Right lung (tissue), 5 donors: Measurements from ENCODE around the gene KDM4B. TPM values are rescaled to one million over a fixed set of nuclear protein-coding genes. Genes with fewer than 3 reads are reported as not detected.

Source experiments
- DNase-seq, 2 donors: peaks; one replicate each; pipeline ENCODE4 v3.0.0-alpha.2; 2013
- polyA plus RNA-seq, 5 donors: library from polyadenylated mRNA; unstranded; fragments of 120-200 nt; gene quantifications; one replicate each; pipeline versions ENCODE4 v1.2.1 to v1.2.3, GENCODE V29; 2013; ENCODE audit warnings: inconsistent platforms in 1 of 5, low replicate concordance in 1 of 5; ENCODE audit not compliant: insufficient read length in 5 of 5, insufficient read depth in 1 of 5

The KDM4B gene
- polyA plus RNA-seq, 5 donors, result 19.1 to 34.8 (median 24.8) TPM

DNA sequence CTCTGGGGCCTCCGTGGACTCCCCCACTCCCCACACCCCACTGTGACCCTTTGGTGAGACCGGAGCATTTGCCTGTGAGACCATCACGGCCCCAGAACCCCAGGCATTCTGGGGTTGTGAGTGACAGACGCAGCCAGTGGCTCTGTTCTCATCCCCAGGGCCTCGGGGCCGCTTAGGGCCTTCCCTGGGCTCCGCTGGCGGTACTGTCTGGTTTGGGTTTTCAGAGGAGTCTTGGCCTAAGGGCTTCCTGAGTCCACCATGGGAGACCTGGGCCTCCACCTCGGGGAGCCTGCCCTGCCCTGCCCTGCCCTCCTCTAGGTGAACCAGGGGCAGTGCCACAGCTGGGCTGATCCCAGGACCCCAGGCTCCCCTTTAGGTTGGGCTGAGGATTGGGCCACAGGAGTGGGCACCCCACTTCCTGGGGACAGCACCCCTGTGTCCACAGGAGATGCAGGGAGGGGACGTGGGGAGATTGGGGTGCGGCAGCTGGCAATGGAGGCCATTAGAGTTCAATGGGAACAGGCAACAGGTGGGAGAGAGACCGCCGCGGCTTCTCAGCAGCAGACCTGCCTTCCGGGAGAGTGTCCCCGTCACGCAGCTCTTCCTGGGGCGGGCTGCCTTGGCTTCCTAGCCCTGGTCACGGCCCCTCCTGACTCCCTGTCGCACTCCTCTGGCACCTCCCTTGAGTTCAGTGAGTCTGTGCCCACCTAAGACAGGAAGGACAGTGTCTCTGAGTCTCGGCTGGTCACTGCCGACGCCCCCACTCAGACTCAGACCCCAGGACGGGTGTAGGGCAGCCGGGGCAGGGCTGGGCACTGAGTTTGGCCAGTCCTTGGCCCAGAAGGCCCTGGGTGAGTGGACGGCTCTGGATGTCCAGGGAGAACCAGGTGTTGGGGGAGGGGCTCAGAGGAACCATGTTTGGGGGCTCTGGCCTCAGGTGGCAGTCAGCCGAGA is 164.1 kb downstream of the KDM4B start:
- DNase-seq, result no peak

DNA sequence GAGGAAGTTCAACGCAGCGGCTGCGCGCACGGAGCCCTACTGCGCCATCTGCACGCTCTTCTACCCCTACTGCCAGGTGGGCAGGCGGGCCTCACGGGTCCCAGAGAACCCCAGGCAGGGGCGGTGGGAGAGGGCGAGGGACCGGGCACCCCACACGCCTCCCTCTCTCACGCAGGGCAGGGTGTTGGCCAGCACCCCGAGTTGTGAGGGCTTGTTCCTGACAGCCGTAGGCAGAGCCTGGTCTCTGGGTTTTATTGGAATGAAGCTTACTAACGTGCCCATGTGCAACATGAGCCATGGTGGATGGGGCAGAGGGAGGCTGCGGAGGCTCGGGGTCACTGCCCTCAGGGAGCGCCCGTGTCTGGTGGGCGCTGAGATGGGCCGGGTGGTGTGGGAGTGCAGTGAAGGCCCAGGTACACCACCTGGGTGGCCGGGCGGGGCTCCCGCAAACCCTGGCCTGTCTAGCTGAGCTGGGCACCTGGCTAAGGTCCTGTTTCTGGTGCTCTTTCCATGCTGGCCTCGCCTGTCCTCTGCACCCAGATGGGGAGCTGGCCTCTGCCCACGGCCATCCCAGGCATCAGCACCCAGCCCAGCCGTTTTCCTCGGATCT is 165.2 kb downstream of the KDM4B start:
- DNase-seq, result no peak

DNA sequence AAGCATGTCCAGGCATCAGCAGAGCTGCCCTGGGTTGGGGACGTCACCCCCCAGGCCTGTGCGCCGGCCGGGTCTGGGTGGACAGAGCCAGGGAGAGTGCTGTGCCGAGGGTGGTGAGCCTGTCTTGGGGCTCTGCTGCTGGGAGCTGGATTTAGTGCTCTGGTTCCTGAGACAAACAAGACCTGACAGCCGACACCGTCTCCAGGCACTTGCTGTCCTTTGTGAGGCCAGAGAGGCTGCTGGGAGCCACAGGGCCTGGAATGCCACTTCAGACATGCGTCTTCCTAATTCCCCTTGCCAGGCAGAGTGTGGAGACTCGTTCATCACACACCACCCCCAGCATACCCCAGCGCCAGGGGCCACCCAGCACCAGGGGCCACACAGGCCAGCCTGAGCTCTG is 165.8 kb downstream of the KDM4B start:
- no peak for DNase-seq

DNA sequence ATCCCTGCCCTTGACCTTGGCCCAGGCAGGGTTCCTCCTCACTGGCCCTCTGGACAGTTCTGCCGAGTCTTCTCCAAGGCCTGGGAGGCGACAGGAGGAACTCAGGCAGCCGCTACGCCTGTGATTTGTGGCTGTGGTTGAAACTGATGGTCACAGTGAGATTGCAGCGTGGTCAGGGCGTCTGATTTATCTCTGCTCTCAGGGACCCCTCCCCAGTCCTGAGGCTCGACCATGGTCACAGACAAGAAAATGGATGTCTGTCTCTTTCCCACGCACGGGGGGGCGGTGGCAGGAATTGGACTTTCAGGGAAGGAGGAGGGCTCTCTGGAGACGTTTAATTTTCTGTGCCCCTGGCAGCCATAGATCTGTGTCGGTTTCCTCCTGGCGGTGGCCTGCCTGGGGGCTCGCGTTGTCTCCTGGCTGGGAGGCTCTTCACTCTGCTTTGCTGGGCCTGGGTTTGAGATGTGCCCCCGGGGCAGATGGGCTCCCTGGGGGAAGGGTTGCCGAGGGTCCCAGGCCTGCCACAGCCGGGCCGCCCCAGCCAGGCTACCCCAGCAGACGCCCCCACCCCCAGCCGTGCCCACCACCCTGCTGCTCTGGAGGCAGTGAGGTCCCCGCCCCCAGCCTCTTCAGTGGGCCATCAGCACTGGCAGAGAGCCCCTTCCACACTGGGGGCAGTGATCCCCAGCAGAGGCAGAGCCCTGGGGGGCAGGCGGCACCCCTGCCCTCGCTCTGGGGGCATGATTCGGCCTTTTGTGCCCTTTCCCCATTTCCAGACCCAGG is 167.4 kb downstream of the KDM4B start:
- DNase-seq, result no peak

DNA sequence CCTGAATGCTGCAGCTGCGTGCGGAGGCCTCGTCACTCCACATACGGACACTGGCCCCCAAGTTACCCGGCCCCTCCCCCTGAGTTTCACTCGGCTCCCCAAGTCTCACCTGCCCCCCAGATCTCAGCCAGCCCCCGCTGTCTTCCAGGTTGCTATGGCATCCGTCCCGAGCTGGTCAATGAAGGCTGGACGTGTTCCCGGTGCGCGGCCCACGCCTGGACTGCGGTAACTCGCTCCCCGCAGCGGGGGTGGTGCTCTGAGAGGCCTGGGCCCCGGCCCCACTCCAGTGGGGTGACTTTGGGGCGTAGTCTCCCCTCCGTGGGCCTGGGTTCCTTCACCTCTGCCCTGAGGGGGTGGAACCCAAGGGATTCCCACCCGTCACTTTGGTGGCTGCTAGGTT is 168.2 kb downstream of the KDM4B start:
- no peak for DNase-seq

DNA sequence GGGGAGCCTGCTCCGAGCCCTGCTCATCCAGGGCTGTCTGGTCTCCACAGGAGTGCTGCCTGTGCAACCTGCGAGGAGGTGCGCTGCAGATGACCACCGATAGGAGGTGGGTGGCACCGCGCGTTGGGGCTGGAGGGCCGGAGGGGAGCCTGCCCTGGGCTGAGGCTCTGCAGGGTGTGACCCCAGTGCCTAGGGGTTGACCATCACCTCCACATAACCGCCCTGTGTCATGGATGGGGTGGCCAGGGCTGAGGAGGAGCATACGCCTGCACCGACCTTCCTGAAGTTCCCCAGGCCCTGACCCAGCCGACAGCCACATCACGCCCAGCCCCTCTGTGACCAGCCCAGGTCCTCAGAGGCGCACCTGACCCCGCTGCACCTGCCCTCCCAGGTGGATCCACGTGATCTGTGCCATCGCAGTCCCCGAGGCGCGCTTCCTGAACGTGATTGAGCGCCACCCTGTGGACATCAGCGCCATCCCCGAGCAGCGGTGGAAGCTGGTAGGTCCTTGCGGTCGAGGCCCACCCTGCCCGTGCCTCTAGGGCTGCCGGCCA is 168.7 kb downstream of the KDM4B start:
- DNase-seq, result no peak

DNA sequence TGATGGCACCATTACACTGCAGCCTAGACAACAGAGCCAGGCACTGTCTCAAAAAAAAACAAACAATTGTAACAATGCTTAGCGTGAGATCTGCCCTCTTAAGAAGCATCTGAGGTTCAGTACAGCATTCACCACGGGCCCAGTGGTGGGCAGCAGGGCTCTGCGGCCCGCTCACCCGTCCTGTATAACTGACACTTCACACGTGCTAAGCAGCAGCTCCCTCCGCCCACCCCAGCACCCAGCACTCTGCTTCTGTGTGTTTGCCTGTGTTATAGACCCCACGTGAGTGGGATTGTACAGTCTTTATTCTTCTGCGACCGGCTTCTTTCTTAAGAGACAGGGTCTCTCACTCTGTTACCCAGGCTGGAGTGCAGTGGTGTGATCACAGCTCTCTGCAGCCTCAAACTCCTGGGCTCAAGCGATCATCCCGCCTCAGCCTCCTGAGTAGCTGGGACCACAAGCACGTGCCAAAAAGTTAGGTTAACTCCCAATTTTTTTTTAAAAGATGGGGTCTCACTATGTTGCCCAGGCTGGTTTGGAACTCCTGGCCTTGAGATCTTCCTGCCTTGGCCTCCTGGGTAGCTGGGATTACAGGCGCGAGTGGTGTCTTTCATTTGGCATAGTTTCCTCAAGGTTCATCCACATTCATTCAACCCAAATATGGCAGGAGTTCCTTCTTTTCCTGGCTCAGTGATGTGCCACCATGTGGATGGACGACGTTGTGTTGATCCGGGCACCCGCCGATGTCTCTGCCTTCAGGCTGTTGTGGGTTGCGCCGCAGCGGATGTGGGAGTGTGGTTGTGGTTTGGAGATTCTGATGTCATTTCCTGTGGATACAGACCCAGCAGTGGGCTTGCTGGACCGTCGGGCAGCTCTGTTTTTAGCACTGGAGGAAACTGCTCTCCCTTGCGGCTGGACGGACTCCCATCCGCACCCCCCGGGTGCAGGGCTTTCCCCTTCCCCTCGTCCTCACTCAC is 170.0 kb downstream of the KDM4B start:
- no peak for DNase-seq

DNA sequence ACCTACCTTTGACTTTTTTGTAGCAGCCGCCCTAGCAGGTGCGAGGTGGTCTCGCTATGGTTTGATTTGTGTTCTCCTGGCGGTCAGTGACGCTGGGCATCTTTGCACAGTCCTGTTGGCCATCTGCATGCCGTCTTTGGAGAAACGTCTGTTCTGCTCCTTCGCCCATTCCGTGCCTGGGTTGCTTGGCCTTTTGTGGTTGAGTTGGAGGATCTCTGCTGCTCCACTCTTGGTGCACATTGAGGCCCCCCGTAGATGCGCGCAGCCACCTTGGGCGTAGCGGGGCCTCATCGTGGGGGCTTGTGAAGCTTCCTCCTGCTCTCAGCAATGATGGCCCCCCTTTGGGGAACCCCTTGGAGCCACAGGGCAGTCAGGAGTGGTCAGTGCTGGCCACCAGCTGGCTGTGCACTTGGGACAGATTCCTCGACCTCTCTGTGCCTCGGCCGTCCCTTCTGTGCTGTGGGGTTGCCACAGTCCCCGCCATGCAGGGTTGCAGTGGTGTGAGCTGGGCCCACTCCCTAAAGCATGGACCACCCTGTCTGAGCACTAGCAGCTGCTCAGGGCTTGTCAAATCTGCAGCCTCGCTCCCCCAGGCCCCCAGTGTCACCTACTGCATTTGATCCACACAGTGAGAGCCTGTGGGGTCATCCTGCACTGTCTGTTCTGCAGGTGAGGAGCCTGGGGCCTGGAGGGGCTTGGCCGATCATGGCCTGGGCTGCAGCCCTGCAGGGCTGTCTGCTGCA is 170.8 kb downstream of the KDM4B start:
- DNase-seq, result no peak

DNA sequence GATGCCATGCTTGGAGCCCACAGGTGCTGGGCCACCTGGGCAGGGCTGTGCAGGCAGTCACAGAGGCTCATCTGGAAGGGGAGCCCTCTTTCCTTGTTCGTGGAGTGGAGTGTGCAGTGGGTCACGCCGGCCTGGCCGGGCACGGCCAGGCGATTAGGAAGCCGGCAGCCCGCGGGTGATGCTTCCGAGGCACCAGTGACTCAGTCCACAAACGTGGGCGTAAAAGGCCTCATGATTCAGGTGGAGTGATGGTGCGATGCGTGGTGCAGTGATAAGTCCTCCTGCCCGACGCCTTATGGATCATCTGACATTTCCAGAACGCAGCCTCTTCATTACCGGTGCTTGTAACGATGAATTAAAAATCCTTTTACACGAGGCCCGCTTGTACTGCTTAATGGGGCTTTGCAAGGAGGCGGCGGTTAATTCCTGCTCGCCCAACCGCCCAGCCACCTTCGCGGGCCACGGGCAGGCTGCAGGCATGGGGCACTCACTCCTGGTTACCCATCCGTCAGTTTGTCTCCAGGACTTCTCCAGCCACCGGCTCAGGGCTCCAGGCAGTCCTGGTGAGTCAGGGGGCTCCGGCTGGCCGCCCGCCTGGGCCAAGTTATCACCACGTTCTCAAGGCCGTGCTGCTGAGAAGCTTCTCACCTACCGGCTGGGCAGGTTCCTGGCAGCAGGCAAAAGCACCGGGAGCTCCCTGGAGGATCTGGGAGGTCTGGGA is 172.4 kb downstream of the KDM4B start:
- DNase-seq, result no peak

DNA sequence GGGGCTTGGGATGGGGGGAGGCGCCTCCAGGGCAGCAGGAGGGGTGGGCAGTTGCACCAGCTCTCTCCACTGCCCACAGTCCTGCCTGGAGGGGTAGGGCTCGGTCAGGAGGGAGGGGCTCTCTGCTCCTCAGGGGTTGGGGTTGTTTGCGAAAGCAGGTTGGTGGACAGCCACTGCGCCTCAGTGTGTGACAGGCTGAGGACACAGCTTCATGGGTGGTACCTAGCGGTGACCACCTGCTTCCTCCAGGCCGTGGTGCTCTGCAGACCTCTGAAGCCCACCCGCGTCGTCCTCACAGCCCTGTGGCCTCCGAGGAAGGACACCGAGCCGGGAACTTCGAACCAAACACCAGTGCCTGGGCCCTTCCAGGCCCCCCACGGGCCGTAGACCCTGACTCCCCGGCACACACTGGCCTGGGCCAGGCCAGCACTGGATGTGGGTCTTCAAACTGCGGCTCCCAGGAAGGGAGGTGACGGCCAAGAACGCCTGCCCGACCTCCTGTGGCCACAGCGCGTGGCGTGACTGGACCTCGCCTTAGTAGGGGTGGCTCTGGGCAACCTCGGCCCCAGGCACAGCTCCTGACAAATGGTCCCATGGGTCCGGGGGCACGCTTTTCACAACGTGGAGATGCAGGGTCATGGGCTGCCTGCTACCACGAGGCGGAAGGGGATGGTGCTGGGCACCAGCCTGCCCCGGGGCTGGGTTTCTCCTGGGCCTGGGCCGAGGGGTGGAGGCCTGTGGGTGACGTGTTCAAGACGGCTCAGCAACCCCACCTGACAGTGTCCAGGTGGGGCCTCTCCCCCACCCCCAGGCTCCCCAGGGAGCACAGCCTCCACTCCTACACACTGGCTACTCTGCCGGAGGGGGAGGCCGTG is 173.2 kb downstream of the KDM4B start:
- no peak for DNase-seq

DNA sequence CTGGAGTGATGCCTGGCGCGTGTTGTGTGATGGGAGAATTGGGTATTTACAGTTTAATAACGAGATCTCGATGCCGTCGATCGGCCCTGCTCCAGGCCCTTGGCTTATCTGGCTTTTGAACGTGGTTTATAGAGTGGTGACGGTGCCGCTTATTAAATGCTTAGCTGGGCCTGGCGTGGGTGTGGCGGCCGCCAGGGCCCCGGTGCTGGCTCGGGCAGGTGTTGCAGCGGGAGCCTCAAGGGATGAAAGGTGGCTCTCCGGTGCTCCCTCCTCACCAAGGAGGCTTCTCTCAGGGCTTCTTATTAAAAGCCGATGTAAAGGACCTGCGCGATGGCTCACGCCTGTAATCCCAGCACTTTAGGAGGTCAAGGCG is 173.8 kb downstream of the KDM4B start:
- no peak for DNase-seq

DNA sequence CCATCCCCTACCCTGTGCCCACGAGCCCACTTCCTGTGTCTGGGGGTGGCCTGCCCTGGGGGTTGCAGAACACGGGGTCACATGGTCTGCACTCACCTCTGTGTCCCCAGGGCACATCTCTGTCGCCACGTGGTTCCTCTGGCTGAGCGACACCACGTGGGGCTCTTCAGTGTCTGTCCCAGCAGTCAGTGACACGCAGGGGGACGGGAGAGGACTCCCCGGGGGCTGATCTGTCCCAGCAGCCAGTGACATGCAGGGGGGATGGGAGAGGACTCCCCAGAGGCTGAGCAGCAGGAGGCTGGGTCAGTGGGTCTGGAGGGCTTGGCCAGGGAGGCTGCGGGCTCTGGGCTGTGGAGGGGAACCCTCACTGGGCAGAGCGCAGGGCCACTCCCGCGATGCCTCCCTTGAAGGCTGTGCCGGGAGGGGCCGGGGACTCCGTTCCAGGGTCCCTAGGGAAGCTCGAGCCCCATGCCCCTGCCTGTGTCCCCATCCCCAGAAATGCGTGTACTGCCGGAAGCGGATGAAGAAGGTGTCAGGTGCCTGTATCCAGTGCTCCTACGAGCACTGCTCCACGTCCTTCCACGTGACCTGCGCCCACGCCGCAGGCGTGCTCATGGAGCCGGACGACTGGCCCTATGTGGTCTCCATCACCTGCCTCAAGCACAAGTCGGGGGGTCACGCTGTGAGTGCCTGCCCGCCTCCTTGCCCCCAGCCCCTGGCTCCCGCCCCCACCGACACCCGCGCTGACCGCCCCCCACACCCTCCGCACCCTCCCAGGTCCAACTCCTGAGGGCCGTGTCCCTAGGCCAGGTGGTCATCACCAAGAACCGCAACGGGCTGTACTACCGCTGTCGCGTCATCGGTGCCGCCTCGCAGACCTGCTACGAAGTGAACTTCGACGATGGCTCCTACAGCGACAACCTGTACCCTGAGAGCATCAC is 174.8 kb downstream of the KDM4B start:
- DNase-seq, result no peak

DNA sequence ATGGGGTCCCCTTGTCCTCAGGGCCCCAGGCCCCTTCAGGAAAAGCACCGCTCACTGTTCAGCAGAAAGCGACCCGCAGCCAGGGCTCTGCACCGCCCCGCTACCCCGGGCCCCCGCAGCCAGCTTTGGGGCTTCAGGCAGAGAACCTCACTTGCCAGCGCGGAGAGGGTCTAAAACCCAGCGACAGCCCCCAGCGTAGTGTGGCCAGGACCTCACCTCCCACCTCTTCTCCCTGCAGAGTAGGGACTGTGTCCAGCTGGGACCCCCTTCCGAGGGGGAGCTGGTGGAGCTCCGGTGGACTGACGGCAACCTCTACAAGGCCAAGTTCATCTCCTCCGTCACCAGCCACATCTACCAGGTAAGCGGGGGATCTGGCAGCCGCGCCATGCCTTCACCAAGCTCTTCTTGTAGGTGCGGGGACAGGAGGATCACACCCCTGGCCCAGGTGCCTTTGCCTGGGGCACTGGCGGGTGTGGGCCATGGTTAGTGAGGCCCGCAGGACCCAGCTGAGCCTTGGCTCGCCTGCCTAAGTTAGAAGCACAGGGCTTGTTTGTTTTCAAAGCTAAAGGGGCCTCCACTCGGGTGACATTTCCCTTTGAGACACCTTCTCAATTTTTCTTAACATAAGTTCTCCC is 175.7 kb downstream of the KDM4B start:
- no peak for DNase-seq

DNA sequence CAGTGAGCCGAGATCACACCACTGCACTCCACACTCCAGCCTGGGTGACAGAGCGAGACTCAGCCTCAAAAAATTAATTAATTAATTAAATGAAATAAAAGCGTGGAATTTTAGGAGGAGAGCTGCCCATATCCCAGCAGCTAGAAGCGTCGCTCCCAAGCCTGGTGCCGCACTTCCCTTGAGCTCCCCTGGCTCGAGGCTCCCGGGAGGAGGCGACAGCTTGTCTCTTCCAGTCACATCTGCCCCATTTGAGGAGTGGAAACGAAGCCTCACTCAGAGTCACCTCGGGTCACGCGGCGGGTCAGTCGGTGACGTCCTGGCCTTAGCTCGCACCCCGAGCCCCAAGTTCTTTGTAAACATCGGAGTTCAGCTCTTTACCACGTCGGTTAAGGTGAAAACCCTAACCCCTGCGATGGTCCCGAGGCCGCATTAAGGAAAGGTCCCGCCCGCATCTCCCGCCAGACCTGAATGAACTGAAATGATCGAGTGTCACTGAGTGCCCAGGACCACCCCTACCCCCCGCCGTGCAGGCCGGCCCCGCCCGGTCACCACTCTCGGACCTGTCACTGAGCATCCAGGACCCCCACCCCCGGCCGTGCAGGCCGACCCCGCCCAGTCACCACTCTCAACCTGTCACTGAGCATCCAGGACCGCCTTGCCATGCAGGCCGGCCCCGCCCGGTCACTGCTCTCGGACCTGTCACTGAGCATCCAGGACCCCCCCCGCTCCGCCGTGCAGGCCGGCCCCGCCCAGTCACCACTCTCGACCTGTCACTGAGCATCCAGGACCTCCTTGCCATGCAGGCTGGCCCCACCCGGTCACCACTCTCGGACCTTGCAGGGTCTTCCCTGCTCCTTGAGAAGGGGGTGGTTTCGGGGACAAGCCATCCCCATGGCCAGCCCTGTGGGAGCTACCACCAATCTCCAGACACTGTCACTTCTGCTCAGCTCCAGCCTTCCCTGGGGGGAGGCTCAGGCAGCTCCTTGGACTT is 176.9 kb downstream of the KDM4B start:
- no peak for DNase-seq
